Type B pancreatic cell (in vitro differentiated cells): ENCODE measurements around the gene ZNF423. TPM values are rescaled to one million over a fixed set of nuclear protein-coding genes. Genes with fewer than 3 reads are reported as not detected.

Experiments used
- DNase-seq: peaks from one replicate; pipeline ENCODE4 v3.0.0; 2021; ENCODE audit warnings: mixed read lengths; ENCODE audit not compliant: unreplicated experiment; ENCODE audit errors: extremely low spot score
- H3K27ac Mint-ChIP-seq: 2 replicates; pipeline ENCODE4 v1.8.0; 2021; ENCODE audit warnings: mild to moderate bottlenecking, mixed read lengths
- H3K27me3 Mint-ChIP-seq: 2 replicates; pipeline ENCODE4 v1.8.0; 2021; ENCODE audit warnings: mixed read lengths
- H3K36me3 Mint-ChIP-seq: 2 replicates; pipeline ENCODE4 v1.8.0; 2021; ENCODE audit warnings: mixed read lengths
- H3K4me1 Mint-ChIP-seq: one replicate; pipeline ENCODE4 v1.8.0; 2021; ENCODE audit warnings: mixed read lengths; ENCODE audit not compliant: unreplicated experiment
- H3K4me3 Mint-ChIP-seq: 2 replicates; pipeline ENCODE4 v1.8.0; 2021; ENCODE audit warnings: mild to moderate bottlenecking, mixed read lengths
- H3K9me3 Mint-ChIP-seq: 2 replicates; pipeline ENCODE4 v1.8.0; 2021; ENCODE audit warnings: mixed read lengths
- CTCF ChIP-seq: fragments of 200-600 bp; sonication (generic); conservative IDR thresholded peaks from 2 replicates; pipeline ENCODE4 v1.5.0; 2021; ENCODE audit warnings: antibody characterized with exemption, mild to moderate bottlenecking
- total RNA-seq: library from RNA; stranded (reverse); gene quantifications from 2 replicates; pipeline ENCODE4 v1.2.1, GENCODE V29; 2021; ENCODE audit warnings: low replicate concordance

Gene ZNF423
- total RNA-seq, 1 donor from 2014 or later: 72.6 TPM

DNA sequence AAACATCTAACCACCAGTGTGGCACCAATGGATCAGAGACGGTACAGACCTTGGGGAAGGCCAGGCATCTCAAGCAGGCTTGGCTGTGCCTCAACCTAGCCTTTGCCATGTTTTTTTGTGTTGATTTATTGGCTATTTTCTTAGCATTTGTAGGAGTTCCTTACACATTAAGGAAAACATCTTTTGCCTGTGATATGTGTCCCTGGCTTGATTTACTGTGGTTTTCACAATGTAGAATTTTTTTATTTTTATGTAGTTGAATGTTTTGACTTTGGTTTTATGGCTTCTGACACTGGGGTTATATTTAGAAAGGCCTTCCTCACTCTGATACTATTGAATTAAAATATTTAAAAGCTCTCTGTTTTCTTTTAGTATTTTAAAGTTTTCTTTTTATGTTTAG lies 132.6 kb downstream of the ZNF423 start:
- H3K9me3 Mint-ChIP-seq: peaks cover 9% of the 10 kb centered on the region
- H3K27me3 Mint-ChIP-seq: no peaks in the 10 kb centered on the region
- H3K36me3 Mint-ChIP-seq: peaks cover 21% of the 10 kb centered on the region
- no peak overlapping the region for H3K4me3 Mint-ChIP-seq
- TF ChIP-seq CTCF: no peak
- no peak for DNase-seq
- peaks cover 29% of the 10 kb centered on the region for H3K4me1 Mint-ChIP-seq
- no peak overlapping the region for H3K27ac Mint-ChIP-seq

GRCh38 chr16:49720225-49720624 lies 135.7 kb downstream of the ZNF423 start:
- Mint-ChIP-seq H3K27me3 (no peaks in the 10 kb centered on the region), H3K9me3 (peaks cover 9% of the 10 kb centered on the region), H3K36me3 (peaks cover 20% of the 10 kb centered on the region), H3K4me1 (peaks cover 43% of the 10 kb centered on the region), H3K27ac (no peak overlapping the region), H3K4me3 (no peak overlapping the region)
- TF ChIP-seq CTCF: no peak
- no peak for DNase-seq

DNA sequence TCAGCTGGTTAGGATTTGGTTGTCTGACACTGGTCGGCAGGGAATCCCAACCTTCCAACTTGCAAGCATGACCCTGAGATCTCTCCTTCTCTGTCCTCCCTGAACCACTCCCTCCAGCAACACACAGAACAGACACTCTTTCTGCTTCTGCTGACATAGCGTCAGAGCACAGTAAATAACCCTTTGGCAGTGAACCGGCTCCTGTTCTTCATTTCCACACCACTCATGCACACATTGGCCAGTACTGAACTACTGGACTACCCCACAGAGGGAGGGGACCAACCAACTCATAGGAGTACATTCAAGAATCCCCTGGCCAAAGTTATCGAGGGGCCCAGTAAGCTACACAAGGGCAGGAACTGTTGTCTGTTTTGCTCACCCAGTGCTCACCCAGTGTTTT lies 138.2 kb downstream of the ZNF423 start:
- TF ChIP-seq CTCF: no peak
- H3K27me3 Mint-ChIP-seq: no peaks in the 10 kb centered on the region

GRCh38 chr16:49716339-49716934 lies 139.5 kb downstream of the ZNF423 start:
- peaks cover 8% of the 10 kb centered on the region for H3K36me3 Mint-ChIP-seq
- H3K27ac Mint-ChIP-seq: no peak overlapping the region
- H3K4me1 Mint-ChIP-seq: peaks cover 51% of the 10 kb centered on the region

More for the DNA sequence above, 138.2 kb downstream of the ZNF423 start:
- Mint-ChIP-seq H3K36me3 (peaks cover 12% of the 10 kb centered on the region), H3K4me3 (no peak overlapping the region), H3K9me3 (peaks cover 4% of the 10 kb centered on the region), H3K4me1 (peaks cover 46% of the 10 kb centered on the region), H3K27ac (no peak overlapping the region)
- DNase-seq: no peak

GRCh38 chr16:49713770-49714169 lies 142.1 kb downstream of the ZNF423 start:
- Mint-ChIP-seq H3K4me1 (peaks cover 41% of the 10 kb centered on the region), H3K9me3 (no peaks in the 10 kb centered on the region), H3K27me3 (no peaks in the 10 kb centered on the region), H3K27ac (no peak overlapping the region), H3K4me3 (no peak overlapping the region), H3K36me3 (peaks cover 4% of the 10 kb centered on the region)
- no peak for DNase-seq
- TF ChIP-seq CTCF: no peak

More at GRCh38 chr16:49716339-49716934, 139.5 kb downstream of the ZNF423 start:
- H3K4me3 Mint-ChIP-seq: no peak overlapping the region
- H3K27me3 Mint-ChIP-seq: no peaks in the 10 kb centered on the region
- no peaks in the 10 kb centered on the region for H3K9me3 Mint-ChIP-seq
- no peak for TF ChIP-seq CTCF
- DNase-seq: no peak
